ENCODE results near the gene CFAP74.
"Not testable (repeated sequence)": the region's sequence is repeated elsewhere in the genome, so short reads cannot be mapped to it uniquely, and the experiment has no call there.

Gene CFAP74

DNA sequence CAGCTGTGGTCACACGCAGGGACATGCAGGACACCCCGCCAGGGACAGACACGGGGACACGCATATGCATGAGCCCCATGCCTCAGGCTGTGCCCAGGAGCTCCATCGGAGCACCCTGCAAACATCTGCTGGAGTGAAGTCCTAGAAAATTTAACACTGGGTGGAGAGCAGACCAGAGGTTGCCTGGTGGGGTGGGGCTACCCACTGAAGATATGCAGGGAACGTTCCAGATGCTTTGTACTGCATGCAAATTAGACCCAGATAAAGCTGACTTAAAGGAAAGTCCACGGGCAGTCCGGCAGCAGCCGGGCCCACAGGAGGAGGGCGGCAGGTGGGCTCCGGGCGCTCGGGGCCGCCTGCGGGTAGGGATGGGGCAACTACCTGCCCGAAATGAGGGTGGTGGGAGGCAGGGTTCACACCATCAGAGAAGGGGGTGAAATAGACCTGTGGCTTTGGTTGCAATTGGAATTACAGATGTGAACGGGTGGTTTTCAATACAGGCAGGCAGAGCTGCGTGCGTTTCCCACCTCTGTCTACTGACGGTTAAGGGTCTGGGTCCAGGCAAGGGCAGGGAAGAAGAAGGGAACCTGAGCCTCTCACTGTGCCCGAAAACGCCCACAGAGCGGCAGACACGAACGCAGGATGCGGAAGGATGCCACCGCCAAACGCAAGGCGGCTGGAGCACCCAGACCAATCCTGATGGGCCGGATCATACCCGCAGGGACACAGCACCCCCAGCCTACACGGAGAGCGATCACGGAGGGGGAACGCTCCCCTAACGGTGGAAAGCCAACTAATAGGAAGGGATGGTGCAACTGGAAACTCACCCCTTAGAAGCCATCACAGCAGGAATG is 21.0 kb downstream of the CFAP74 start:
- no peak for DNase-seq (ENCODE audit: extremely low read depth, low read depth)
- TF ChIP-seq, protein P1, sequence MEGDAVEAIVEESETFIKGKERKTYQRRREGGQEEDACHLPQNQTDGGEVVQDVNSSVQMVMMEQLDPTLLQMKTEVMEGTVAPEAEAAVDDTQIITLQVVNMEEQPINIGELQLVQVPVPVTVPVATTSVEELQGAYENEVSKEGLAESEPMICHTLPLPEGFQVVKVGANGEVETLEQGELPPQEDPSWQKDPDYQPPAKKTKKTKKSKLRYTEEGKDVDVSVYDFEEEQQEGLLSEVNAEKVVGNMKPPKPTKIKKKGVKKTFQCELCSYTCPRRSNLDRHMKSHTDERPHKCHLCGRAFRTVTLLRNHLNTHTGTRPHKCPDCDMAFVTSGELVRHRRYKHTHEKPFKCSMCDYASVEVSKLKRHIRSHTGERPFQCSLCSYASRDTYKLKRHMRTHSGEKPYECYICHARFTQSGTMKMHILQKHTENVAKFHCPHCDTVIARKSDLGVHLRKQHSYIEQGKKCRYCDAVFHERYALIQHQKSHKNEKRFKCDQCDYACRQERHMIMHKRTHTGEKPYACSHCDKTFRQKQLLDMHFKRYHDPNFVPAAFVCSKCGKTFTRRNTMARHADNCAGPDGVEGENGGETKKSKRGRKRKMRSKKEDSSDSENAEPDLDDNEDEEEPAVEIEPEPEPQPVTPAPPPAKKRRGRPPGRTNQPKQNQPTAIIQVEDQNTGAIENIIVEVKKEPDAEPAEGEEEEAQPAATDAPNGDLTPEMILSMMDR (IDR thresholded peaks at IDR 0.05; ENCODE audit: low read depth, low read length) = no peak

DNA sequence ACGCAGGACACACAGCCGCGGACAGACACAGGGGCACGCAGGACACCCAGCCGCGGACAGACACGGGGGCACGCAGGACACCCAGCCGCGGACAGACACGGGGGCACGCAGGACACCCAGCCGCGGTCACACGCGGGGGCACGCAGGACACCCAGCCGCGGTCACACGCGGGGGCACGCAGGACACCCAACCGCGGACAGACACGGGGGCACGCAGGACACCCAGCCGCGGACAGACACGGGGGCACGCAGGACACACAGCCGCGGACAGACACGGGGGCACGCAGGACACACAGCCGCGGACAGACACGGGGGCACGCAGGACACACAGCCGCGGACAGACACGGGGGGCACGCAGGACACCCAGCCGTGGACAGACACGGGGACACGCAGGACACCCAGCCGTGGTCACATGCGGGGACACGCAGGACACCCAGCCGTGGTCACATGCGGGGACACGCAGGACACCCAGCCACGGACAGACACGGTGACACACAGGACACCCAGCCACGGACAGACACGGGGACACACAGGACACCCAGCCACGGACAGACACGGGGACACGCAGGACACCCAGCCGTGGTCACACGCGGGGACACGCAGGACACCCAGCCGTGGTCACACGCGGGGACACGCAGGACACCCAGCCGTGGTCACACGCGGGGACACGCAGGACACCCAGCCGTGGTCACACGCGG is 21.8 kb downstream of the CFAP74 start:
- DNase-seq (ENCODE audit: extremely low read depth, low read depth) = not testable (repeated sequence)

DNA sequence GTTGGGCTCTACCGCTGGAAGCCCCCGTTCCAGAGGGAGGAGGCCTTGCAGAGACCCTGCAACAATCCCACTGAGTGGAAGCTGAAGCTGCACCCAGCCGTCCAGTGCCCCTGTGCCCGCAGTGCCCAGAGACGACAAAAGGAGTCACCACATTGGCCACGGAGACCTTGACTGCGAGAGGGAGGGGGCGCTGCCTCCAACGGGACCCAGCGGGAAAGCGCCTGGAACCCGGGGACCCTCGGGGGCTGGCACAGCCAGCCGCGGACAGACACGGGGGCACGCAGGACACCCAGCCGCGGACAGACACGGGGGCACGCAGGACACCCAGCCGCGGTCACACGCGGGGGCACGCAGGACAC is 22.5 kb downstream of the CFAP74 start:
- no peak for DNase-seq (ENCODE audit: extremely low read depth, low read depth)
- TF ChIP-seq, protein P1 (IDR thresholded peaks at IDR 0.05; ENCODE audit: low read depth, low read length) = no peak

DNA sequence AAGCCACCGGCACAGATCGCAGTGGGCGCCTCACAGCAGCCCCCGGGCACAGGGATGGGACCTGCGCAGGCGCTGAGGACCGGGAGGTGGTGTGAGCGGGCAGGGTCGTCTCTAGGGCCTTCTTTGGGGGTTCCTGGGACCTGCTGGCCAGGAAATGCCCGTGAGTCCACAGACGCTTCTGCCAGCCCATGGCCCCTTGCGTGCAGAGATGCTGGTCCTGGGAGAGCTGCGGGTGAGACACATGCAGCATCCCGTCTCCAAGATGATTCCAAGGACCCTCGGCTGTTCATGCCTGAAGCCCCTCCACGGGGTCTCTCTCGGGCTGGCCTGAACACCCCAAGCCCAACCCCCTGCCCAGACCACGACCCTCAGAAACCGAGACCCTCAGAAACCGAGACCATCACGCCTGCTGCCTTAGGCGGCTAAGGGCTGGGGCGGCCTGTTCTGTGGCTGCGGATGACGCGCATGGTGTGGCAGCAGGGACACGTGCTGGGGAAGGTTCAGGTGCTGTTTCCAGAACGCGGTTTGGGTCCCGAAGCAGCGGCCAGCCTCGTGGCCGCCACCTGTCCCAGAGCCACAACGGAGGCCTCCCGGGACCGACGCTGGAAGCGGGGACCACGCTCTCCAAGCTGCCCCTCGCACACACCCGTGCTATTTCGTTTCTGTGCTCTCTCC is 23.0 kb downstream of the CFAP74 start:
- no peak for DNase-seq (ENCODE audit: extremely low read depth, low read depth)
- TF ChIP-seq, protein P1 (IDR thresholded peaks at IDR 0.05; ENCODE audit: low read depth, low read length) = no peak

DNA sequence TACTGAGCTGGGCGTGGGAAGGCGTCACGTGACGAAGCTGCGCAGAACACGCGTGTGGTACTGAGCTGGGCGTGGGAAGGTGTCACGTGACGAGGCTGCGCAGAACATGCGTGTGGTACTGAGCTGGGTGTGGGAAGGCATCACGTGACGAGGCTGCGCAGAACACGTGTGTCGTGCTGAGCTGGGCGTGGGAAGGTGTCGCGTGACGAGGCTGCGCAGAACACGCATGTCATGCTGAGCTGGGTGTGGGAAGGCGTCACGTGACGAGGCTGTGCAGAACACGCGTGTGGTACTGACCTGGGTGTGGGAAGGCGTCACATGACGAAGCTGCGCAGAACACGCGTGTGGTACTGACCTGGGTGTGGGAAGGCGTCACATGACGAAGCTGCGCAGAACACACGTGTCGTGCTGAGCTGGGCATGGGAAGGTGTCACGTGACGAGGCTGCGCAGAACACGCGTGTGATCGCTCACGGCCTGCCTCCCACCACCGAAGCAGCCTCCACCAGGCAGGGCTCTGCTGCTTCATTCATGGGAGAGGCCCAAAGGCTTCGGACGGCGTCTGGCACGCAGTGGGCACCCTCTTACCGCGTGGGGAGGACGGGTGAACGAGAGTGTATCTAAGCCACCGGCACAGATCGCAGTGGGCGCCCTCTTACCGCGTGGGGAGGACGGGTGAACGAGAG is 24.0 kb downstream of the CFAP74 start:
- TF ChIP-seq, protein P1 (IDR thresholded peaks at IDR 0.05; ENCODE audit: low read depth, low read length) = no peak
- no peak for DNase-seq (ENCODE audit: extremely low read depth, low read depth)

DNA sequence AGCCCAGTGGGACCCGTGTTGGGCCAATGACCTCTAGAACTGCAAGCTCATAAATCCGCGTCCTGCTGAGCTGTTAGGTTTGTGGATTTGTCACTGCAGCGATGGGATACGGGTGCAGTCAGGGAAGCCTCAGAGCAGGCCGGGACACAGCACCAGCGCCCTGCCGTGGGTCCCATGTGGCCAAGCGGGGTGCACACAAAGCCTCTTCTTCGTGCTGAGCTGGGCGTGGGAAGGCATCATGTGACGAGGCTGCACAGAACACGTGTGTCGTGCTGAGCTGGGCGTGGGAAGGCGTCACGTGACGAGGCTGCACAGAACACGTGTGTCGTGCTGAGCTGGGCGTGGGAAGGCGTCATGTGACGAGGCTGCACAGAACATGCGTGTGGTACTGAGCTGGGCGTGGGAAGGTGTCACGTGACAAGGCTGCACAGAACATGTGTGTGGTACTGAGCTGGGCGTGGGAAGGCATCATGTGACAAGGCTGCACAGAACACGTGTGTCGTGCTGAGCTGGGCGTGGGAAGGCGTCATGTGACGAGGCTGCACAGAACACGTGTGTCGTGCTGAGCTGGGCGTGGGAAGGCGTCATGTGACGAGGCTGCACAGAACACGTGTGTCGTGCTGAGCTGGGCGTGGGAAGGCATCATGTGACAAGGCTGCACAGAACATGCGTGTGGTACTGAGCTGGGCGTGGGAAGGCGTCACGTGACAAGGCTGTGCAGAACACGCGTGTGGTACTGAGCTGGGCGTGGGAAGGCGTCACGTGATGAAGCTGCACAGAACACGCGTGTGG is 24.7 kb downstream of the CFAP74 start:
- not testable (repeated sequence) for DNase-seq (ENCODE audit: extremely low read depth, low read depth)

DNA sequence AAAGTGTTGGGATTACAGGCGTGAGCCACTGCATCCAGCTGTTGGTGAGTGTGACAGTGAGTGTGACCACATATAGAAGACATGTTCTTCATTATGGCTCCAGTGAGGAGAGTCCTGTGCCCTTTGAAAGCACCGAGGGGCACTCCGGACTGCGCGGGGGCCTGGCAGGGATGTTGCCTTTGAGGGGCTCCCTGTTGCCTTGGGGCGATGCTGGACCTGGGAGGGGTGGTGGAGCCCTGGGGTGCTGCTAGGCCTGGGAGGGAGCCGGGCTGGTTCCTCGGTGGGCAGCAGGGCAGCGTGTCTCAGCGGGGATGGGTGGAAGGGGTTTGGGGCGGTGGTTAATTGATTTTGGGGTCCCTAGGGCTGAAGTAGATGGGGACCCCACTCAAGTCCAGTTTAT is 25.5 kb downstream of the CFAP74 start:
- DNase-seq (ENCODE audit: extremely low read depth, low read depth) = no peak
- TF ChIP-seq, protein P1 (IDR thresholded peaks at IDR 0.05; ENCODE audit: low read depth, low read length) = no peak

Data from AG09319 (cell line).